Measurements from ENCODE around the gene MYO7B. TPM values are rescaled to one million over a fixed set of nuclear protein-coding genes. Genes with fewer than 3 reads are reported as not detected.

The MYO7B gene
- total RNA-seq, 1 experiment from 2014 or later = 1.1 TPM

GRCh38 chr2:127623388-127624319, 88.2 kb downstream of the MYO7B start:
- DNase-seq (ENCODE audit: low read depth) = peak; percentile 73

- DNase-seq (ENCODE audit: low read depth) = no peak
Measured at GRCh38 chr2:127624320-127624755, 88.9 kb downstream of the MYO7B start.

GRCh38 chr2:127624756-127625571, 89.5 kb downstream of the MYO7B start:
- DNase-seq (ENCODE audit: low read depth) = no peak

DNA sequence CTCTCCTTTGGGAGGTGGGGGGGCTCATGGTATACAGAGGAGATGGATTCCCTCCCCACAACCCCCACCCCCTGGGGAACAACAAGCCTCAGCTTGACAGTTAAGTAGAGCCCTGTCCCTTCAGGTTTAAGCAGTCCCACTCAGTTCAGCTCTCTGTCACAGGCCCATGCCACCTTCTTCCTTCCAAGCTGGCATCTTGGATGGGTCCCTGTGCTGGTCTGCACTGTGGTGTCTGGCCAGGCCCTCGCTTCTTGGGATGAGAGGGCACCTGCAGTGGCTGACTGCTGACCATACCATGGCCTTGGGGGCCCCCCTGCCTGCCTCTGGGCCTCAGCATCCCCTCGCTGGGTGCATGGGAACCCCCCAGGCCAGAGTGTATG, 90.1 kb downstream of the MYO7B start:
- no peak for DNase-seq (ENCODE audit: low read depth)

- no peak for DNase-seq (ENCODE audit: low read depth)
Measured at GRCh38 chr2:127626175-127626574, 90.7 kb downstream of the MYO7B start.

GRCh38 chr2:127626917-127627739, 91.6 kb downstream of the MYO7B start:
- DNase-seq (ENCODE audit: low read depth) = no peak

- DNase-seq (ENCODE audit: low read depth) = no peak
Measured at GRCh38 chr2:127627740-127628571, 92.5 kb downstream of the MYO7B start.

- DNase-seq (ENCODE audit: low read depth) = no peak
Measured at GRCh38 chr2:127628767-127629614, 93.5 kb downstream of the MYO7B start.

DNA sequence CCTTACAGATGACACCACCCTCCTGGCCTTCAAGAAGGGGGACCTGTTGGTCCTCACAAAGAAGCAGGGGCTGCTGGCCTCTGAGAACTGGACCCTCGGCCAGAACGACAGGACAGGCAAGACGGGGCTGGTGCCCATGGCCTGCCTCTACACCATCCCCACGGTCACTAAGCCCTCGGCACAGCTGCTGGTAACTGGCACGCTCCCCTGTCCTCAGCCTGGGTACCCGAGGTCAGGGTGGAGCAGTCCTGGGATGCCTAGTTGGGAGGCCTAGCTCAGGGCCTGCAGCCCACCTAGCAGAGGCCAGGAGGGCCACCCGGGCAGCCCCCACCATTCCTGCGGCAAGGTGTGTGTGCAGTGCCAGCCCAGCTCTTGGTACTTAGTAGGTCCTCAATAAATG, 94.2 kb downstream of the MYO7B start:
- DNase-seq (ENCODE audit: low read depth) = no peak

DNA sequence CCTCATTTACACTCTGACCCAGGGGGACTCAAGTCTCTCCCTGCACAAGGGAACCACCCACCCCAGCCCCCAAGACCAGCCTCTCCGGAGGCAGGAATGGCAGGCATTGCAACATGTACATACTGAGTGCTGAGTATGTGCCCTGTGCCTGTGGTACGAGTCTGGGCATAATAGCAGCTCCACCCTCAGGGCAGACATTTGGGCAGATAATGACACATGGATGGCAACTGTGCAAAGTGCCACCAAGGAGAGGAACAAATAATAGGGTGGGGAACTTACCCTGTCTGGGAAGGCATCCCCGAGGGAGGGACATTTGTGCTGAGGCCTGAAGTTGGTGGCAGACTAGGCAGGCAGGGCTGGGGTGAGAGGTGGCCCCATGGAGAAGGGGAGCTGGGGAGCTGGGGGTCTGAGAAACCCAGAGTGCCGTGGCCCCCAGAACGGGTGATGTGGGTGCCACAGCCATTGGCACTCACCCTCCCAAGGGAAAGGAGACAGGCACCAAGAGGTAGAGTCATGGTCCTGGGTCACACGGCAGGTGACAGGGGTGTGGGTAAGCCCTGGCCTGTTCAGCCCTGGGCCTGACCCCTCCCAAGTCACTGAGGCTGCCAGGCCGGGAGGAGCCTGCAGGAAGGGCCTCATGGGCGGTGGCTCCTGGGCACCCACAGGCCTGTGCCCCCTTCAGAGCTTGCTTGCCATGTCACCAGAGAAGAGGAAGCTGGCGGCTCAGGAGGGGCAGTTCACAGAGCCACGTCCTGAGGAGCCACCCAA, 94.8 kb downstream of the MYO7B start:
- no peak for DNase-seq (ENCODE audit: low read depth)

GRCh38 chr2:127630864-127631540, 95.5 kb downstream of the MYO7B start:
- DNase-seq (ENCODE audit: low read depth) = no peak

DNA sequence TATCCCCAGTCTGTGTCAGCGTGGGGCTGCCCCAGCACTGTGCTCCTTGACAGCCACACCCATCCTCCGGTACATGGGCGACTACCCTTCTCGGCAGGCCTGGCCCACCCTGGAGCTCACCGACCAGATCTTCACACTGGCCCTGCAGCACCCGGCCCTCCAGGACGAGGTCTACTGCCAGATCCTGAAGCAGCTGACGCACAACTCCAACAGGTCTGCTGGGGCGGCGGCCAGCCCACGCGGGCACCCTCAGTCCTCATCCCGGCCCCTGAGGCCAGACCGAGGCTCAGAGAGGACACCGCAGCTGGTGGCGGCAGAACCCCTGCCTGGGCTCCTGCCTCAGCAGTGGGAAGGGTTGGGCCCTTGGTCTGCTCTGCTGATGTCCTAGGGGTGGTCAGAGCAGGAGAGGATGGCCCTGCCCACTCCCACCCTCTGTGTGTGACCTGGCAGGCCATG, 96.1 kb downstream of the MYO7B start:
- no peak for DNase-seq (ENCODE audit: low read depth)

DNA sequence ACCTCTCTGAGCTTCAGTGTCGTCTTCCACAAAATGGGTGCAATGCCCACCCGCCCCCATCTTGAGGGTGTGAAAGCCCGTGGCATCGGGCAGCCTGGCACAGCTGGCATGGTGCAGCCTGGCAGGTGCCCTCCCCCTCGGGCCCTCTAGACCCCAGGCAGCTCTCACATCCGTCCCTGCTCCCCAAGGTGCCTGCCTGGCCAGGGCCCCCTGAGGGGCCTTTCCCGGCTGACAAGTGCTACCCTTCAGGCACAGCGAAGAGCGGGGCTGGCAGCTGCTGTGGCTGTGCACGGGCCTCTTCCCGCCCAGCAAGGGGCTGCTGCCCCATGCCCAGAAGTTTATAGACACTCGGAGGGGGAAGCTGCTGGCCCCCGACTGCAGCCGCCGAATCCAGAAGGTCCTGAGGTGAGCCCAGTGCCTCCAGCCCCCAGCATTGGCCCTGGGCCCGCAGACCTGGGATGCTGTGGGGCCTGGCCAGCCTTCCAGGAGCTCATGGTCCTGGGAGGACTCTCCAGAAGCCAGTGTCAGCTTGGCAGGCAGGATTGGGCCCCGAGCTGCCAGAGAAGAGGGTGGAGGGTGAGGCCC, 96.6 kb downstream of the MYO7B start:
- no peak for DNase-seq (ENCODE audit: low read depth)

DNA sequence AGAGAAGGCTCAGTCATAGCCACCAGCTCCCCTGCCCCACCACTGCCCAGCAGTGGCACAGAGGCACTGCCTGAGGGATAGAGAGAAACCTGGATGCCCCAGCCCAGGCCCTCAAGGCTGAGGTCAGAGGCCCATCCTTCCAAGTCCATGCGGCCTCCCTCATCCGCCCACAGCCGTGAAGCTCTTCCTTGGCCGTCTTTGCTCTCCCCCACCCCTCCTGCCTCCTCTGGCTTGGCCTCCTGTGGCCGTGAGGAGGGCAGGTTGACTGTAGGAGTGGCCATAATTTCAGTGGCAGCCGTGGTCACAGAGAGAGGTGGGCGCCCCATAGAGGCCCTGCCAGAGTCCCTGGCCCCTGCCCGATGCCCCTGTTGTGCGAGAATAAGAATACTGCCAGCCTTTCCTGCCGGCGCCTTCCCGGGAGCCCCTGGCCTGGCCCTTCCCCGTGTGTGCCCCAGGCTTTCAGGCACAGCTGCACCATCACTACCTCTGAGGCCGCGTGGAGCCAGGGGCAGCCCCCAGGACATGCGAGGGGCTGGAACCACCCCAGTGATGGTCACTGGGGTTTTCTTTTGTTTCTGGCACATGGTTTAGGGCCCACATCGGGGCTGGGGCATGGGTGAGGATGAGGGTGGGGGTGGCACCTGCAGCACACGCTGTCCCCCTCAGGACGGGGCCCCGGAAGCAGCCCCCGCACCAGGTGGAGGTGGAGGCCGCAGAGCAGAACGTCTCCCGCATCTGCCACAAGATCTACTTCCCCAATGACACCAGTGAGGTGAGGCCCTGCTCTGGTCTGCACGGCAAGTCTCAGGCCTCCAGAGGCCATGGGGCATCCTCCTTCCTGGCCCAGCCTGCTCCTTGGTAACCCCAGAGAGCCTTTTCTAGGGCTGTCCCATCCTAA, 97.4 kb downstream of the MYO7B start:
- DNase-seq (ENCODE audit: low read depth) = no peak

GRCh38 chr2:127633556-127634065, 98.1 kb downstream of the MYO7B start:
- no peak for DNase-seq (ENCODE audit: low read depth)

- DNase-seq (ENCODE audit: low read depth) = no peak
Measured at GRCh38 chr2:127634066-127634617, 98.7 kb downstream of the MYO7B start.
